Measurements from ENCODE around the gene TBCD.

Gene TBCD

DNA sequence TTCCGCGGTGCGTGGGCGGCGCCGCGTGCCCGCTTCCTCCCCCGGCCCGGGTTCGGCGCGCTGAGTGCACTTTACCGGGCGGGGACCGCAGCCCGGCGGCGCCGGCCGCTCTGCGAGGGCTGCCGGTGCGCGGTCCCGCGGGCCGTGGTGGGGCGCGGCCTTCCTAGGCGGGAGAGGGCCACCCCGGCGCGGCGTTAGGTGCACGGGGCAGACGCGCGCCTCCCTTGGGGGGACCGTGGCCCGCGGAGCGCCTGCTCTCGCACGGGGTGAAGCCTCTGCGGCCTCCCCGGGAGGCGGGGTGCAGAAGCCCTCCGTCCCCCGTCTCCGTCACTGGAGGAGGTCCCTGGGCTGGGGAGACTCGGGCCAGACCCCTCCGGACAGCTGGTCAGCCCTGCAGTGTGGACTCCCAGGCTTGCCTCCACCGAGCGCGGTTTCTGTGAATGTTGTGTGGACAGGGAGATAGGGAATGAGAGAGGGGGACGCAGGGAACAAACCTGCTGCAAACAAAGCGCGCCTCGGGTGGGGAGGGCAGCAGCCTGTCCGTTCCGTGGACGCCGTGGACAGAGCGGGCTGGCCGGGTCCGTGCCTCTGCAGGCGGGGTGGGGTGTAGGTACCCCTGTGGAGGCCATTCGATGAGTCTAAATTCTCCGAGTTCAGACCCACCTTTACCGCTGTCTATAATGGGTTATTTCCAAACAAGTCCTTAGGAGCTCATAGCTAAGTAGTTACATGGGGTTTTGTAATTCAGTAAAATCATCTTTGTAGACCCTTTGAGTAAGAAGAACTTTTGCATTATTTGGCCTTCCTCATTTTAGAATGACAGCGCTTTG lies 721 bp downstream of the TBCD start:
- H3K9ac ChIP-seq (ENCODE audit: low read length): peak overlapping the region; percentile 79; the same call in 1 of the 2 replicates
- H3K4me1 ChIP-seq (ENCODE audit: low read length): no peaks in the 10 kb centered on the region; the same call in 1 of the 2 replicates
- peak overlapping the region; percentile 97 for H3K4me3 ChIP-seq (ENCODE audit: low read length)
- no peaks in the 10 kb centered on the region for H3K9me3 ChIP-seq (replicated peaks; ENCODE audit: insufficient read depth, low read length)
- no peaks in the 10 kb centered on the region for H4K20me1 ChIP-seq (ENCODE audit: insufficient read depth, low read length)
- TF ChIP-seq EZH2phosphoT487 (IDR thresholded peaks at IDR 0.05; ENCODE audit: low read length) (no peak), EZH2 (optimal IDR thresholded peaks at IDR 0.05; ENCODE audit: low read depth, low read length) (no peak)
- TF ChIP-seq, protein P1, sequence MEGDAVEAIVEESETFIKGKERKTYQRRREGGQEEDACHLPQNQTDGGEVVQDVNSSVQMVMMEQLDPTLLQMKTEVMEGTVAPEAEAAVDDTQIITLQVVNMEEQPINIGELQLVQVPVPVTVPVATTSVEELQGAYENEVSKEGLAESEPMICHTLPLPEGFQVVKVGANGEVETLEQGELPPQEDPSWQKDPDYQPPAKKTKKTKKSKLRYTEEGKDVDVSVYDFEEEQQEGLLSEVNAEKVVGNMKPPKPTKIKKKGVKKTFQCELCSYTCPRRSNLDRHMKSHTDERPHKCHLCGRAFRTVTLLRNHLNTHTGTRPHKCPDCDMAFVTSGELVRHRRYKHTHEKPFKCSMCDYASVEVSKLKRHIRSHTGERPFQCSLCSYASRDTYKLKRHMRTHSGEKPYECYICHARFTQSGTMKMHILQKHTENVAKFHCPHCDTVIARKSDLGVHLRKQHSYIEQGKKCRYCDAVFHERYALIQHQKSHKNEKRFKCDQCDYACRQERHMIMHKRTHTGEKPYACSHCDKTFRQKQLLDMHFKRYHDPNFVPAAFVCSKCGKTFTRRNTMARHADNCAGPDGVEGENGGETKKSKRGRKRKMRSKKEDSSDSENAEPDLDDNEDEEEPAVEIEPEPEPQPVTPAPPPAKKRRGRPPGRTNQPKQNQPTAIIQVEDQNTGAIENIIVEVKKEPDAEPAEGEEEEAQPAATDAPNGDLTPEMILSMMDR (IDR thresholded peaks at IDR 0.05; ENCODE audit: low read length): no peak
- no peaks in the 10 kb centered on the region for H3K36me3 ChIP-seq (replicated peaks; ENCODE audit: insufficient read depth, low read length)
- peaks cover 6% of the 10 kb centered on the region; the same call in 1 of the 2 replicates for H3F3A ChIP-seq (ENCODE audit: insufficient read depth, low read length)
- H2AFZ ChIP-seq (ENCODE audit: low read length): peak overlapping the region; percentile 47; the same call in 1 of the 2 replicates
- H3K27ac ChIP-seq (ENCODE audit: low read length): no peak overlapping the region
- no peaks in the 10 kb centered on the region for H3K27me3 ChIP-seq (replicated peaks; ENCODE audit: insufficient read depth, low read length)
- H3K9me2 ChIP-seq (replicated peaks; ENCODE audit: insufficient read depth, low read length): no peaks in the 10 kb centered on the region
- peak; percentile 33 for DNase-seq
- H3K4me2 ChIP-seq (ENCODE audit: low read depth, low read length): peak overlapping the region; percentile 93
- peaks cover 40% of the 10 kb centered on the region for H3K79me2 ChIP-seq (ENCODE audit: low read length)

DNA sequence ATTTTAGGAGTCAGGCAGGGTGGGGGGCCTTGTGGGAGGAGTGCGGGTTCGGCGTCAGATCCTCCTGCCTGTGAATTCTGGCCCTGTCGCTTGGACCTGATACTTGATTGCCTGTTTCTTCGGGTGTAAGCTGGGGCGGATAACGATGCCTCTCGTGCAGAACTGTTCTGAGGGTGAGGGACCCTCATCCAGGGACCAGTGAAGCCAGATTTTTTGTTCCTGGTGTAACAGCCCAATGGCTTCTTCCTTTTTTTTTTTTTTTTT lies 1.3 kb downstream of the TBCD start:
- Histone ChIP-seq H3K4me3 (ENCODE audit: low read length) (peak overlapping the region; percentile 97), H2AFZ (ENCODE audit: low read length) (no peak overlapping the region), H4K20me1 (ENCODE audit: insufficient read depth, low read length) (no peaks in the 10 kb centered on the region), H3K4me2 (ENCODE audit: low read depth, low read length) (peak overlapping the region; percentile 93), H3K27me3 (replicated peaks; ENCODE audit: insufficient read depth, low read length) (no peaks in the 10 kb centered on the region), H3K4me1 (ENCODE audit: low read length) (no peaks in the 10 kb centered on the region; the same call in 1 of the 2 replicates), H3K36me3 (replicated peaks; ENCODE audit: insufficient read depth, low read length) (no peaks in the 10 kb centered on the region), H3K27ac (ENCODE audit: low read length) (no peak overlapping the region), H3F3A (ENCODE audit: insufficient read depth, low read length) (peaks cover 6% of the 10 kb centered on the region; the same call in 1 of the 2 replicates), H3K9ac (ENCODE audit: low read length) (peak overlapping the region; percentile 62; the same call in 1 of the 2 replicates), H3K9me3 (replicated peaks; ENCODE audit: insufficient read depth, low read length) (no peaks in the 10 kb centered on the region), H3K79me2 (ENCODE audit: low read length) (peaks cover 43% of the 10 kb centered on the region), H3K9me2 (replicated peaks; ENCODE audit: insufficient read depth, low read length) (no peaks in the 10 kb centered on the region)
- DNase-seq: no peak
- no peak for TF ChIP-seq EZH2phosphoT487 (IDR thresholded peaks at IDR 0.05; ENCODE audit: low read length)
- TF ChIP-seq, protein P1 (IDR thresholded peaks at IDR 0.05; ENCODE audit: low read length): no peak
- TF ChIP-seq EZH2 (optimal IDR thresholded peaks at IDR 0.05; ENCODE audit: low read depth, low read length): no peak

DNA sequence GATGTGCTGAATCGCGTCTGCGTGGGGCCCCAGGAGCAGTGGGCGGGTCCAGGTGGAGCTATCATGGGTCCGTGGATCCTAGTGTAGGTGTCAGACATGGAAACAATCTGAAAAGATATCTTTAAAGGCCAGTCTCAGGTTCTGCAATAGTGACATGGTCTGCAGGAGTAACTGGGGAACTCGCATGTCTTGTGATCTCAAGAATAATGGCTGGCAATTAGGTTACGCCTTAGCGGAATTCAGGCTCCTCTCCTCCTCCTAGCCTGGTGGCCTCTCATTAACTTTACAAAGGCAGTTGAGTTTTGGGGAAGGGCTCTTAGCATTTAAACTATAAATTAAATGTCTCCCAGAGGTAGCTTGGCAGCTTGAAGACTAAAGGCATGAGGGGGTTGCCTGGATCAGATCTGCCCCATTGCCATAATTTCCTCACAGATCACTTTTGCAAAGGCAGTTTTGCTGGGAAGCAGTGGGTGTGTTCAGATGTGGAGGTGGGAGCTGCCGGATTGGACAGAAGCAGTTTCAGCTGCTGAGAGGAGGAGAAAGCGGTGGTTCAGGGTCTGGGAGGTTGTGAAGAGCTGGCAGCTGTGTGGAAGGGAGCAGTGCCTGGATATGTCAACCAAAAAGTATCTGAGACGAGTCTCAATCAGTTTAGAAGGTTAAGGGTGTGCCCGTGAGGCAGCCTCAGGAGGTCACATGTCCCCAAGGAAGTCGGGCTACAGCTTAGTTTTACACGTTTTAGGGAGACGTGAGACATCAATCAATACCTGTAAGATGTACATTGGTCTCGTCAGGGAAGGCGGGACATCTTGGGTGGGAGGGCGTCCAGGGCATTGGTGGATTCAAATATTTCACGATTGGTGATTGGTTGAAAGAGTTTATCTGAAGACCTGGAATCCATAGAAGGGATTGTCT lies 2.7 kb downstream of the TBCD start:
- Histone ChIP-seq H3K9ac (ENCODE audit: low read length) (no peak overlapping the region), H3K9me2 (replicated peaks; ENCODE audit: insufficient read depth, low read length) (no peaks in the 10 kb centered on the region), H3F3A (ENCODE audit: insufficient read depth, low read length) (peaks cover 6% of the 10 kb centered on the region; the same call in 1 of the 2 replicates), H3K79me2 (ENCODE audit: low read length) (peaks cover 45% of the 10 kb centered on the region), H3K36me3 (replicated peaks; ENCODE audit: insufficient read depth, low read length) (no peaks in the 10 kb centered on the region), H3K4me3 (ENCODE audit: low read length) (no peak overlapping the region), H3K4me1 (ENCODE audit: low read length) (no peaks in the 10 kb centered on the region; the same call in 1 of the 2 replicates), H3K27ac (ENCODE audit: low read length) (no peak overlapping the region), H3K4me2 (ENCODE audit: low read depth, low read length) (no peak overlapping the region), H2AFZ (ENCODE audit: low read length) (no peak overlapping the region), H3K9me3 (replicated peaks; ENCODE audit: insufficient read depth, low read length) (no peaks in the 10 kb centered on the region), H4K20me1 (ENCODE audit: insufficient read depth, low read length) (no peaks in the 10 kb centered on the region), H3K27me3 (replicated peaks; ENCODE audit: insufficient read depth, low read length) (no peaks in the 10 kb centered on the region)
- TF ChIP-seq EZH2 (optimal IDR thresholded peaks at IDR 0.05; ENCODE audit: low read depth, low read length) (no peak), EZH2phosphoT487 (IDR thresholded peaks at IDR 0.05; ENCODE audit: low read length) (no peak)
- TF ChIP-seq, protein P1 (IDR thresholded peaks at IDR 0.05; ENCODE audit: low read length): no peak
- DNase-seq: no peak
